ENCODE measurements around the gene CCDC85B.

Gene CCDC85B

DNA sequence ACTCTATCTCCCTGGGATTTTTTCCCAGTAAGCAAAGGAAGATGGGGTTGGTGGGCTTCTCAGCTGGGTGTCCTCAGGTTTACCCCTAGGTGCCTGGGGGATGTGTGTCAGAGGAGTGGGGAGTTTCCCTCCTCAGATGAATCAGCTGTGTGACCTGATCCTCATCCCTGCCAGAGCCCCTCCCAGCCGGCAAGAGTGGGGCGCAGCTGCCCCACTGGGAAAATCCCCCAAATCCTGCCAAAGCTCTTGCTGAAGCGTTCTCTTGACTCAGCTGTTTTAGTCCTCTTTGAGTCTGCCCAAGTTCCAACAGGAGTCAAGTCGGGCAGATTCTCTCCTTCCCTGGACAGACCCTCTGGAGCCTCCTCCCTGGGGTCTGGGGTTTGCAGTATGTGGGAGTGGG lies 22.4 kb downstream of the CCDC85B start:
- no peak for DNase-seq (ENCODE audit: low read depth)

- DNase-seq (ENCODE audit: low read depth), result no peak
Observed at GRCh38 chr11:65915101-65915820, 24.8 kb downstream of the CCDC85B start.

DNA sequence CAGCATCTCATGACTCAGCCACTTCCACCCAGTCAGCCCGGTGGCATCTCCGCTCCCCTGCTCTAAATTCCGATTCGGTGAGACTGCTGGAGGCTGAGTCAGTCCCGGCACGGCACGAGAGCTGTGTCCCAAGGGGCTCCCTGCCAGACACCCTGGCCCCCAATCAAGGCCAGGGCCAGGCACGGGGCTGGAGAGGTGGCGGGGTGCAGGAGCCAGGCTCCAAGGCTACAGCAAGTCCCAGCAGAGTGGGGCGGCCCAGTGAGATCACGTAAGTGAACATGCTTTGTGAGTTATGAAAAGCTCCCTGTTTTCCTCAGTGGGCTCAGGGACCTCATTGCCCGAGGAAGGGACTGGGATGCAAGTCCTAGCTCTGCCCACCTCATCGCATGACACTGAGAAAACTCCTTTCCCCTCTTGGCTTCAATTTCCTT lies 25.4 kb downstream of the CCDC85B start:
- DNase-seq (ENCODE audit: low read depth), result no peak

- DNase-seq (ENCODE audit: low read depth), result no peak
Observed at GRCh38 chr11:65916391-65916790, 25.9 kb downstream of the CCDC85B start.

GRCh38 chr11:65917077-65917433 lies 26.6 kb downstream of the CCDC85B start:
- no peak for DNase-seq (ENCODE audit: low read depth)

- no peak for DNase-seq (ENCODE audit: low read depth)
Observed at GRCh38 chr11:65917434-65918210, 27.1 kb downstream of the CCDC85B start.

GRCh38 chr11:65918211-65919140 lies 28.0 kb downstream of the CCDC85B start, which contains the start of gene C11orf68:
TSS of gene C11orf68 (minus strand) at chr11:65919062. CDS start at chr11:65919031, 31 bp downstream.
- no peak for DNase-seq (ENCODE audit: low read depth)

- DNase-seq (ENCODE audit: low read depth), result peak; percentile 100
Observed at GRCh38 chr11:65919141-65919572, 28.7 kb downstream of the CCDC85B start, which contains the start of gene DRAP1. TSS of gene DRAP1 (plus strand) at chr11:65919426. CDS start at chr11:65919502, 76 bp downstream.

GRCh38 chr11:65919573-65920371 lies 29.3 kb downstream of the CCDC85B start:
- no peak for DNase-seq (ENCODE audit: low read depth)

DNA sequence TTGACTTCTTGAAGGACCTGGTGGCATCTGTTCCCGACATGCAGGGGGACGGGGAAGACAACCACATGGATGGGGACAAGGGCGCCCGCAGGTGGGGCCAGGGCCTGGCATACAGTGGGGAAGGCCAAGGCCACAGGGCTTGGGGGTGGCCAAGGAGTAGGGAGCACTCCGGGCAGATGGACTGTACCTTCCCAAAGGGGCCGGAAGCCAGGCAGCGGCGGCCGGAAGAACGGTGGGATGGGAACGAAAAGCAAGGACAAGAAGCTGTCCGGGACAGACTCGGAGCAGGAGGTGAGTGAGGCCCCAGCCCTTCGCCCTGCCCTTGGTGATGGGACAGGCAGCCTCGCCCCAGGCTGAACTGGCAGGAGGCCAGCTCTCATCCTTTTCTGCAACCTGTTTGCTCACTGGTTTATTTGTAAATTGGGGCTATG lies 29.9 kb downstream of the CCDC85B start:
- DNase-seq (ENCODE audit: low read depth), result no peak

- no peak for DNase-seq (ENCODE audit: low read depth)
Observed at GRCh38 chr11:65921033-65921555, 30.6 kb downstream of the CCDC85B start.

- DNase-seq (ENCODE audit: low read depth), result no peak
Observed at GRCh38 chr11:65921876-65922275, 31.4 kb downstream of the CCDC85B start.

- DNase-seq (ENCODE audit: low read depth), result no peak
Observed at GRCh38 chr11:65922565-65922964, 32.1 kb downstream of the CCDC85B start.

GRCh38 chr11:65925397-65925796 lies 34.9 kb downstream of the CCDC85B start:
- no peak for DNase-seq (ENCODE audit: low read depth)

GRCh38 chr11:65927904-65928397 lies 37.5 kb downstream of the CCDC85B start:
- DNase-seq (ENCODE audit: low read depth), result peak; percentile 58

- DNase-seq (ENCODE audit: low read depth), result no peak
Observed at GRCh38 chr11:65928667-65929066, 38.2 kb downstream of the CCDC85B start.

- DNase-seq (ENCODE audit: low read depth), result no peak
Observed at GRCh38 chr11:65931773-65932557, 41.5 kb downstream of the CCDC85B start.

- DNase-seq (ENCODE audit: low read depth), result no peak
Observed at GRCh38 chr11:65932558-65932919, 42.1 kb downstream of the CCDC85B start.

DNA sequence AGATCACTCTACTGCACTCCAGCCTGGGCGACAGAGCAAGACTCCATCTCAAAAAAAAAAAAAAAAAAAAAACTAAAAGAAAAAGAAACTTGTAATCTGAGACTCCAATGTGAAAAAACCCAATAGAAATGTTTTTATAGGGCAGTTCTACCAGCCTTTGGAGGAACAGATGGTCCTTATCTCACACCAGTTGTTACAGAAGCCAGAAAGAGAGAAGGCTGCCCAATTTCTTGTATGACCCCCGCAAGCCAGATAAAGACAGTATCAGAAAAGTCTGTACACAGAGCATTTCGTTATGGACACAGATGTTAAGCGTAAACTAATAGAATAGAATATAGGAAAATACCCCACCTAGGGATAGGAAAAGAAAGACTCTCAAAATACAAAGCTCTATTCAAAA lies 43.5 kb downstream of the CCDC85B start:
- no peak for DNase-seq (ENCODE audit: low read depth)

- no peak for DNase-seq (ENCODE audit: low read depth)
Observed at GRCh38 chr11:65937766-65938165, 47.3 kb downstream of the CCDC85B start.
